Right ventricle myocardium inferior (tissue), 1 donor: ENCODE results near the gene LRSAM1. TPM values are rescaled to one million over a fixed set of nuclear protein-coding genes. Genes with fewer than 3 reads are reported as not detected.
"Not testable (repeated sequence)": the region's sequence is repeated elsewhere in the genome, so short reads cannot be mapped to it uniquely, and the experiment has no call there.

Source experiments
- ATAC-seq: fragments of 200-7000 bp; cut with Tn5 transposase; one replicate; pipeline ENCODE4 v1.9.1; 2020; ENCODE audit warnings: mild to moderate bottlenecking, moderate library complexity
- DNase-seq: peaks from one replicate; pipeline ENCODE4 v3.0.0; 2021; ENCODE audit errors: missing footprints
- intact Hi-C: fragments of 100-400 bp; cut with DNase I; formaldehyde crosslinking; loops from one replicate; pipeline ENCODE4 v1.11.0; 2022
- total RNA-seq: library from RNA; stranded (reverse); fragmentation: NEBNext Ultra II Directional; extraction: Animal tissue kit (Norgen Biotek cat#: 25700); gene quantifications from one replicate; pipeline ENCODE4 v1.2.1, GENCODE V29; 2021
- donor health status: DM: no; HTN: yes; CAD: no; lungs with severe emphysema.

Gene LRSAM1
- total RNA-seq, 1 donor from 2014 or later = 52.0 TPM

DNA sequence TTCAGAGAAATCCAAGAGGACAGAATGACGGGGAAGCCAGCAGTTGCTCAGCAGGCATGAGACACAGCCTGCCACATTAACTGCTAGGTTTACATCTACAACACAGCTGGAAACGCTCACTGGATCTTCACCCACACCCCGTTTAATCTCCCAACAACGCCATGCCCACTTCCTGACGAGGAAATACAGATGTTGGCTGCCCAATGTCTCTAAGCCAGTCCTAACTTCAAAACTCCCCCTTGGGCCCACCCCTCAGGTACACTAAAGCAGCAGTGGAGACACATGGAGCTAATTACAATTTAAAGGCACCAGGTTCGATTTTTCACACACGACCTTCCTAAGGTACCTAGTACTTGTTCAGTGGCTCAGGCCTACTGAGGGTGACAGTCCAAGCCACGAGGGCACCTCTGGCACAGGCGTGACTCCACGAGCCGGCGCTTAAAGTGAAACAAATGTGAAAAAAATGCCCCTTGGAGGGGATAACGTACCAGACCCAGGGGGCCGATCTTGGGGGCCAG, 1.0 kb upstream of the LRSAM1 start:
- ATAC-seq (no peak), DNase-seq (no peak)
- intact Hi-C loops = loop anchor here (2.0 to 5.0 kb wide), 2 partner anchors 26 to 117 kb away; partner anchors contain the start of gene ZNF79

DNA sequence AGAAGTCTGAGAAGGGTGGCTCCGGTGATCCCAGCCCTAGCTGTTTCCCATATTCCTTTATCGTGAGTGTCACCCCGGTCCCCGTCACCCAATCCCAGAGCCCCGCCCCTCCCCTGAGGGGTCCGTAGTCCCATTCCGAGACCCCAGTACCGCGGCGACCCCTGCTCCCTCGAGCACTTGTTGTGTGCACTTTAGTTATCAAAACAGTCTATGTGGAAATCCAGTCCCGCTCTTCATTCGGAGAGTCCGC, 223 bp downstream of the LRSAM1 start:
- ATAC-seq = no peak
- intact Hi-C loops = loop anchor here (2.0 to 5.0 kb wide), 2 partner anchors 27 to 116 kb away; partner anchors contain the start of gene ZNF79
- no peak for DNase-seq

DNA sequence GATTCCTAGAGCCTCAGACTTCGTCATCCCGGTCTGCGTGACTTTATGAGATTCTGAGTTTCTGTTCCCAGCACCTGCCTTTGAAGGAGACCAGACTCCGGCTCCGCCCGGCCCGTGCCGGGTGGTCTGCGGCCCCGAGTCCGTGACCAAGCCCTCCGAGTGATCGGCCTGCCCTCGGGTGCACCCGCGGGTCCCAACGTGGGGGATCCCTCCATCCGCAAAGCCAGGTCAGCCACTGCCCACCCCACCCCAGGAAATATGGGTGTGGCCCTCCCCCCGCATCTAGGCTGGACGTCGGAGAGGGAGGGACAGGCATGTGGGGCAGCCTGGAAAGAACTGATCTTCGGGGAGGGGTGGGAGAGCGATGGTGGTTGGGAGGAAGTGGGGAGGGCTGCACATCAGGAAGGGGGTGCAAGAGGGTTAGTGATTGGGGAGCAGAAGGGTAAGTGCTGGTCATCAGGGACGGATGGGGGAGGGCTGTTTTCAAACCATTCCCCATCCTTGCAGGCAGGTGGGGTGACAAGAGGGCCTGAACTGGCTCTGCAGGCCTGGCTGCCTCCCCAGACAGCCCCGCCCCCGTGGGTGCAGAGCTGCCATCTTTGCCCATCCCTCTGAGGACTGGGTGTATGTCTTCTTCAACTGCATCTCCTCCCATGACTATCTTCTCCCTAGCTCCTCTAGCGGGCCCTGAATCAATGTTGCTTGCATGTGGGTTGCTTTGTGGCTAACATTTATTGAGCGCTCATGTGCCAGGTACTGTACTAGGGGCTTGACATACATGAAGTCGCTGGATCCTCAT, 747 bp downstream of the LRSAM1 start:
- DNase-seq (no peak), ATAC-seq (peak; percentile 42)
- intact Hi-C loops = loop anchor here (2.0 to 5.0 kb wide), 2 partner anchors 27 to 115 kb away; partner anchors contain the start of gene ZNF79

DNA sequence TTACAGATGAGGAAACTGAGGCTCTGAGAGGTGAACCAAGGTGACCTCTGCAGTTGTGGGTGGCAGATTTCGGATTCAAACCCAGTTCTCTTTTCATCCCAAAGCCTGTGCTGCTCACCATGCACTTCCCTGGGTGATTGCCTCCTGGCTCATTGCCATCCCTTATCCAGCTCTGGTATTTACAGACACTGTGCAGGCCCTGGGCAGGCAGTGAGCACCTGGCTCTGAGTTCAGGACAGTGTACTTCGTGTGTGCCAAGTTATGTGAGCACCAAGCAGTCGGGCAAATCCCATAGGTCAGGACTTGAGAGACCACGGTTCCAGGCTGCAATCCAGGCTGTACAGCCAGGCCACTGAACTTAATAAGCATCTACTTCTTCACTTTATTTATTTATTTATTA, 1.4 kb downstream of the LRSAM1 start:
- ATAC-seq = peak; percentile 66
- intact Hi-C loops = loop anchor here (5.0 kb wide), 1 partner anchor 115 kb away; a partner anchor contains a TSS

DNA sequence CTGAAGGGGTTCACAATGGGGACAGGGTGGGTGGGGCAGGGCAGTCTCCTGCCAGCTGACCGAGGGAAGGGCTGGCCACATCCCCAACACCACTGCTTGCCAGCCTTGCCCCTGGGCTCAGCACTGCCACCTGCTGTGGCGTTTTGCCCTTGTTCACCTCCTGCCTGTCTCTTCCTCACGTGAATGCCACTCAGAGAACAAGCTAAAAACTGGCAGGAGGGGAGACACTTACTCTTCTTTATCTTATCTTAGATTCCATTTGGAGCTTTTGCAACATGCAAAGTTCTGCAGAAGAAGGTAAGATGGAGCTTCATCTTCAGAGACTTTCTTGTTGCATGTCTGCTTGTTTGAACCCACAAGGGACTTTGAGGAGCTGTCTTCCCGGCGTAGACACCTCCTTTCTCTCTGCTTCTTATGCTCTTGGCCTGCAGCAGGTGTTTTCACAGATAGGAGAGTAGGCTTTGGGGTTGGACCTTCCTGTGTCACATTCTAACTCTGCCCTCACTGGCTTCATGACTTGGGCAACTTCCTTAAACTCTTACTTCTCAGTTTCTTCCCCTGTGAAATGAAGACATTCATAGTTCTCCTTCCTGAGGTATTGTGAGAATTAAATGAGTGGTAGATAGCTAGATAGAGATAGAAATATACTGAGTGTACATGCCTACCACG, 4.1 kb downstream of the LRSAM1 start:
- no peak for DNase-seq
- ATAC-seq = no peak
- intact Hi-C loops = no loop called here

More for the DNA sequence above, 1.4 kb downstream of the LRSAM1 start:
- no peak for DNase-seq

DNA sequence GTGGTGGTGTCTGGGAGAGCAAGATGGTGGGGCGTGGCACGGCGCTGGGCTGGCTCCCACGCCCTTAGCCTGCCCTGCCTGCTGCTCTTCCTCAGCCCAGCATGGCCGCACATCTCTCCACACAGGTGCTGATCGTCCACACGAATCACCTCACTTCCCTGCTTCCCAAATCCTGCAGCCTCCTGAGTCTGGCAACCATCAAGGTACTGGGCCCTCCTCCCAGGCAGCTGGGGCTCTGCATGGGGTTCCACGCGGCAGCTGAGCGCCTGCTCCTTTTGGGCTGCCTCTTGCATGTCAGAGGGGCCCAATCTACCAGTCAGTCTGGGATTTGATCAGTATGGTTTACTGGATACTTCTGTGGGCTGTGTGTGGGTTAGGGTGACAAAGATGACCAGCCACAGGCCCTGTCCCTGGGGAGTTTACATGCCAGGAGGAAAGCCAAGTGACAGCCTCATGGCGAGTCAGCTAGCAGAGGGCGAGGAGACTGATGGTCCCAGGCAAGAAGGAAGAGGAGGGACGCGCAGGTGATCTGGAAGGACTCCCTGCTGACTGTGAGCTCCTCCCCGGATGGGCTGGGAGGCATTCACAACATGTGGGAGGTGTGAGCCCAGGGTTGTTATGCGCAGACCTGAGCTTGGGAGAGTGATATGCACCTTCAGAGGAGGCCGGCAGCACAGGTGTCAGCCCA, 6.0 kb downstream of the LRSAM1 start:
- no peak for ATAC-seq
- intact Hi-C loops = no loop called here
- no peak for DNase-seq

DNA sequence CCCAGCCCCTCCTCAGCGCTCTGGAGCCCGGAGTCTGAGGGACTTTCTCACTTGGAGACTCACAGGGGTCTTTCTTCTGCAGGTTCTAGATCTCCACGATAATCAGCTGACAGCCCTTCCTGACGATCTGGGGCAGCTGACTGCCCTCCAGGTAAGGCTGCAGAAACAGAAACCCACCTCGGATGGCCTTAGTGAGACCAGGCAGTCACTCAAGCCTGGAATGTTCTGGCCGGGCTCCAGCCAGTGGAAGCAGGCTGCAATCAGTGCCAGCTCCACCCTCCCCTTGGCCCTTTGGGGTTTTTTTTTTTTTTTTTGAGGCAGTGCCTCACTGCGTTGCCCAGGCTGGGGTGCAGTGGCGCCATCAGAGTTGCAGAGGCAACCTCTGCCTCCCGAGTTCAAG, 7.6 kb downstream of the LRSAM1 start:
- ATAC-seq (peak; percentile 33), DNase-seq (peak; percentile 81)
- intact Hi-C loops = no loop called here

DNA sequence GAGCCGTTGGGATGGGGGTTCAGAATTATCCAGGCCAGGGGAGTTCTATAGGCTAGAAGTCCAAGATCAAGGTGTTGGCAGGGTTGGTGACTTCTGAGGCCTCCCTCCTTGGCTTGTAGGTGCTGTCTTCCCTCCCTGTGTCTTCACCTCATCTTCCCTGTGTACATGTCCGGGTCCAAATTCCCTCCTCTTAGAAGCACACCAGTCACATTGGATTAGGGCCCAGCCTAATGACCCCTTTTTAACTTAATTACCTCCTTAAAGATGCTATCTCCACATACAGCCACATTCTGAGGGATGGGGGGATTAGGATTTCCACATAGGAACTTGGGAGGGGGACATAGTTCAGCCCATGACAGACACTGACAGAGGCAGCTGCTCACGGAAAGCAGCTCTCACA, 12.1 kb downstream of the LRSAM1 start:
- intact Hi-C loops = no loop called here
- no peak for DNase-seq
- no peak for ATAC-seq

DNA sequence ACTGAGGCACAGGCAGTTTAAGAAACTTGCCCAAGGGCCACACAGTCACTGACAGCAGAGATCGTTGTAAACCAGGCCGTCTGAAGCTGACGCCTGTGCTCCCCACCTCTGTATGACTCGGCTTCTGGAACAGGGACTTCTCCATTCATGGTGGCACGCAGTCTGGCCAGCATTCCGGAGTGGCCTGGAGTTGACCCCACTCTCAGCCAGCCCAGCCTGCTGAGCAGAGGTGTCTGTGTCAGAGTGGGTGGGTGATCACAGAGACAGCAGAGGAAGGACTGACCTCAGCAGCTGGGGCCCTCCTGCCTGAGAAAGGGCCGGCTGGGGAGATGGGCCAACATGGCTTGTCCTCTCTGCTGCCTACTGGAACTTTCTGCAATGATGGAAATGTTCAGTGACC, 12.6 kb downstream of the LRSAM1 start:
- peak; percentile 90 for ATAC-seq

DNA sequence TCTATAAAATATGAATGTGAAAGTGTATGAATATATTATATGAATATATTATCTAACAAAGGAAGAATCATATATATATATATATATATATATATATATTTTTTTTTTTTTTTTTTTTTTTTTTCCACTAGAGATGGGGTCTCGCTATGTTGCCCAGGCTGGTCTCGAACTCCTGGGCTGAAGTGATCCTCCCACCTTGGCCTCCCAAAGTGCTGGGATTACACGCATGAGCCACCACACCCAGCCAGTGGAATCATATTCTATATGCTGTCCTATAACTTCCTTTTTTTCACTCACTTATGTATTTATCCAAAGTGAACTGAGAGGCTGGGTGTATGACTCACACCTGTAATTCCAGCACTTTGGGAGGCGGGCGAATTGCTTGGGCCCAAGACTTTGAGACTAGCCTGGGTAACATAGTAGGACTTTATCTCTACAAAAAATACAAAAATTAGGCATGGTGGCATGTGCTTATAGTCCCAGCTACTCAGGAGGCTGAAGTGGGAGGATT, 15.2 kb downstream of the LRSAM1 start:
- intact Hi-C loops, DNase-seq, ATAC-seq: not testable (repeated sequence)

More for the DNA sequence above, 12.6 kb downstream of the LRSAM1 start:
- DNase-seq = peak; percentile 77
- intact Hi-C loops = no loop called here

DNA sequence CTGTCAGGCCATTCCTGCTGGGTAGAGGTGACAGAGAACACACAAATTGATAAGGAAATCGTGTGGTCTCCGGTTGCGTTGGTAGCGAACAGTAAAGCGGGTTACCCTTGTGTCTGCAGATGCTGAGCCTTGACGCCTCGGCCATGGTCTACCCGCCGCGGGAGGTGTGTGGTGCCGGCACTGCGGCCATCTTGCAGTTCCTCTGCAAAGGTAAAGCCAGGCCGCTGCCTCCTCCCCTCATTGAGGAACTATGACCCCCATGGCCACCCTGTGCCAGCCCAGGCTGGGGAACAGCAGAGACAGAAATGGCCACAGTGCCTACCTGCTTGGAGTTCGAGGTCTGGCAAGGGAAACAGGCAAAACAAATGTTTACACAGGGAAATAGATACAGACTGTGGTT, 16.3 kb downstream of the LRSAM1 start:
- DNase-seq (no peak), ATAC-seq (no peak)
- intact Hi-C loops = no loop called here

DNA sequence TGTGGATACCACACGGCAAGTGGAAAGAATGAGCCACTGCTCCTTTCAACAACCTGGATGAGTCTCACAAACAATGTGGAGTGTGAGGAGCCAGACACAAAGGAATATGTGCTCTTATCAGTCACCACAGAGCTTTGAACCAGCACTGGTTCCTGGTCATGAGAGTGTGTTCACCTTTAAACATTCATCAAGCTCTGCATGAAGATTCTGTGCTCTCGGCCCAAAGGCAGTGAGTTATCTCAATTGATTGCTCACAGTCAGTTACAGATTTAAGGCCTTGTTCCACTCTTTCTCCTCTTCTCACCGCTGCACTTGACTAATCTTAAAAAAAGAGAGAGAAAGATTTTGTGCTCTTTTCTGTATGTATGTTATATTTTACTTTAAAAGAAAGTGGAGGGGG, 19.4 kb downstream of the LRSAM1 start:
- intact Hi-C loops = no loop called here
- ATAC-seq (no peak), DNase-seq (no peak)

DNA sequence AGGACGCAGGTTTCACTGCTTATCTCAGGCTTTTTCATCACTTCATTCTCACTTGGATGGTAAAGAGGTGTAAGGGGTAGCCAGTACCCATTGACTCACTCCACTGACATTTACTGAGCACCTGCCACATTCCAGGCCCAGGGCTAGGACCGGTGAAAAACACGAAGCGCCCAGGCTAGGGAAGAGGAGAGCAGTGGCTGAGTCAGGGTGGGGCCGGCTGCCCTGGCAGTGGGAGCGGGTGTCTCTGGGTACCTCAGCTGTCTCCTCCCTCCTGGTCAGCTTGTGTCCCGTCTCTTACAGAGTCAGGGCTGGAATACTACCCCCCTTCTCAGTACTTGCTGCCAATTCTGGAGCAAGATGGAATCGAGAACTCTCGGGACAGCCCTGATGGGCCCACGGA, 22.2 kb downstream of the LRSAM1 start:
- DNase-seq (no peak), ATAC-seq (peak; percentile 81)
- intact Hi-C loops = no loop called here

DNA sequence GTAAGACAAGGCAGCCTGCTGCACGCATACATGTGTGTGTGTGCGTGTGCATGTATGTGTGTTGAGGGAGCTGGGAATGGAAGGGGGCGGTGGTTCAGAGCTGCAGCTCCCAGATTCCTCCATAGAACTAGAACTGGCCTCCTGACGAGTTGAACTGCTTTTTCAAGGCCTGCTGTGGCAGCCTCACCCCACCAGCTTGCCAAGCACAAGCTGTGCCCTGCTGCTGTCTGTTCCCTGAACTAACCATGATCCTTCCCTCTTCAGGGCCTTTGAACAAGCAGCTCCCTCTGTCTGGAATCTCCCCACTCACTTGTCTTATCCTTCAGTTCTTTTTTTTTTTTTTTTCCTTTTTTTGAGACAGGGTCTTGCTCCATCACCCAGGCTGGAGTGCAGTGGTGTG, 22.6 kb downstream of the LRSAM1 start:
- intact Hi-C loops = no loop called here
- DNase-seq (no peak), ATAC-seq (peak; percentile 78)

DNA sequence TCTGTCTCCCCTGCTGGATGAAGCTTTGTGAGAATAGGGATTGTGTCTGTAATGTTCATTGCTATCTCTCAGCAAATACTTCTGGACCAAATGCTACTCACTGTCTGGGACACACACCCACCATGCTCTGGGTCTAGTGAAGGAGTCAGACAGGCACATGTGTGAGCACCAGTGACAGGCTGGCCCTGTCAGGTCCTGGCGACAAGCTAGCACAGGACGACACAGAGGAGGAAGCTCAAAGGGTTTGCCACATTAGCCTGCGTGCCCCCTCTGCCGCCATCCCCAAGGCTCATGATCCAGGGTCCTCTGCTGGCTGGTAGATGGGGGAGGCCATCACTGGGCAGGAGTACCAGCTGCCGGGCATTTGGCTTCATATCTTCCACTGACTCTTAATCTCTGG, 23.3 kb downstream of the LRSAM1 start:
- intact Hi-C loops = no loop called here
- DNase-seq (no peak), ATAC-seq (no peak)

DNA sequence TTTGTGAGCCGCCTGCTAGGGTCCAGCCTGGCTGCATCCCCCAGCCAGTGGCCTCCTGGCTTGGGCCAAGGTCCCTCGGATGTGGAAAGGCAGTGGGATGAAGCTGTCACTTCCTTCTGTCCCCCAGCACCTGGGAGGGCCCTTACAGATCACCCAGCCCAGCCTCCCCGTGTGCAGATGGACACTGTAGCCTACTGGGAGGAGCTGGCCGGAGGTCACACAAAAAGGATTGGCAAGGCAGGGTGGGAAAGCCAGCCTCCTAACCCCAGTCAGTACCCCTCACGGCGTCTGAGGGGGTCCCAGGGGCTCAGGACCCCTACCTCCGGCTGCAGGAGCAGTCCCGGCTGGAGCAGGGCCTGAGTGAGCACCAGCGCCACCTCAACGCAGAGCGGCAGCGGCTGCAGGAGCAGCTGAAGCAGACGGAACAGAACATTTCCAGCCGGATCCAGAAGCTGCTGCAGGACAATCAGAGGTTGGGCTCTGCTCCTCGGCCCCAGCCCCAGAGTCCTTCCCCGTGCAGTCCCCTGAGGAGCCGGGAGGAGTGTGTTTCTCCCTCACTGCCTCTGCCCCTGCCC, 28.3 kb downstream of the LRSAM1 start:
- no peak for ATAC-seq
- intact Hi-C loops = loop anchor here (5.0 kb wide), 1 partner anchor 408 kb away; no protein-coding TSS in a partner anchor
- DNase-seq = no peak

DNA sequence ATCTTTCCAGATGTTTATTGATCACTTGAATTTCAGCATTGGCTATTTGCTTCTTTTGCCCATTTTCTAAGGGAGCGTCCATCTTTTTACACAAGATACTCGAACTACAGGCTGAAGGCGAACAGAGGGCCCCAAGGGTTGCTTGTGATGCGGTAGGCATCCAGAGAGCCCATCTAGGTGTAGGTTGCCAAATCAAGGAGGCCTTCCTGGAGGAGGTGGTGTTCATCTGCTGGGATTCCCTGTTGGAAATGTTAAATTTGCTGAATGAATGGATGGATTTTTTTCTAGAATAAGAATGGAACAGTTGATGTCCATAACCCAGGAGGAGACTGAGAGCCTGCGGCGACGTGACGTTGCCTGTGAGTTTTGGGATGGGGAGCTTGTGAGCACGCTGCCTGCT, 31.4 kb downstream of the LRSAM1 start:
- ATAC-seq (no peak), DNase-seq (no peak)
- intact Hi-C loops = no loop called here

DNA sequence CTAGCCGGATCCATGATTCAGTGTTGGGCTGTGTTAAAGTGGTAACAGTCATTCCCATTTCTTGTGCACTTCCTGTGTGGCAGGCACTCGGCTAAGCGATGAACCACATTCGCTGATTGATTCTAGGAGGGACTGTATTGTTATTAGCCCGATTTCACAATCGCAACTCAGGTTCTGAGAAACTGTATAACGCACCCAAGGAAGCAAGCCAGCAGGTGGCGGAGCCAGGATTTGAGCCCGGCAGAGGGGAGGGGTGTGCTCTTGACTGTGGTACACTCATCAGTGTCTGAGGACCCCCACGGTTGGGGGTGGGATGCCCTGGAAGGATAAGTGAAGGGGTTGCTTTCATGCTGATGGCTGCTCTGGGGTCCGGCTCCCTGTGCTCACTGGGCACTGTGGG, 34.7 kb downstream of the LRSAM1 start:
- intact Hi-C loops = no loop called here
- no peak for ATAC-seq

DNA sequence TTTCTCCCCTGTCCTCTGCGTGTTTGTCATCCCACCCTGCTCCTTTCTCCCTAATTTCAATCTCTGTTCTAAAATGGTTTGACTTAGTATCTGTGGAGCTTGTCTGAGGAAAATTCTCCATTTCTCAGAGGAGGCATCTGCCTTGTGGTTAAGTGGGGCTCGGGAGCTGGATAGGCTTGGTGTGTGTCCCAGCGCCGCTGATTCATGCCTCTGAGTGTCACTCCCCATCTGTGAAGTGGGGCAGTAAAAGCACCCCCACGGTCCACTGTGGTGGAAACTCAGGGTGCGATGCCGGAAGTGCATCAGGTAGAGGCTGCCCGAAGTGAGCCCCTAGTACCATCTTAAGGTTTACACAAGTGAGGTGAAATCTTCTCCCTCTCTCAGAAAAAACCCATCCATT, 37.6 kb downstream of the LRSAM1 start:
- intact Hi-C loops = no loop called here
- DNase-seq (no peak), ATAC-seq (no peak)

More for the DNA sequence above, 34.7 kb downstream of the LRSAM1 start:
- no peak for DNase-seq
